HepG2 (cell line): ENCODE measurements around the gene ACADVL. TPM values are rescaled to one million over a fixed set of nuclear protein-coding genes. Genes with fewer than 3 reads are reported as not detected.

ENCODE experiments used
- ATAD3A ChIP-seq: sonication (generic); formaldehyde crosslinking; IDR thresholded peaks from 2 replicates; pipeline ENCODE4 v1.4.0; 2020; ENCODE audit warnings: missing genetic modification reagents
- ELF1 ChIP-seq: sonication (generic); formaldehyde crosslinking; IDR thresholded peaks from 2 replicates; pipeline ENCODE4 v1.4.0; 2020; ENCODE audit warnings: missing genetic modification reagents
- HIVEP1 ChIP-seq: sonication (generic); formaldehyde crosslinking; IDR thresholded peaks from 2 replicates; pipeline ENCODE4 v1.4.0; 2020; ENCODE audit warnings: mild to moderate bottlenecking, missing genetic modification reagents
- NFIB ChIP-seq: sonication (generic); formaldehyde crosslinking; IDR thresholded peaks from 2 replicates; pipeline ENCODE4 v1.9.0; 2021; ENCODE audit warnings: missing genetic modification reagents, mild to moderate bottlenecking, borderline replicate concordance
- NKX3-1 ChIP-seq: sonication (generic); formaldehyde crosslinking; IDR thresholded peaks from 2 replicates; pipeline ENCODE4 v1.5.0; 2020; ENCODE audit warnings: missing genetic modification reagents
- POLR2A ChIP-seq, 2 experiments: IDR thresholded peaks; 2 replicates each; pipeline ENCODE4 v1.6.1; 2011; ENCODE audit warnings: low read depth in 2 of 2, low read length in 2 of 2, mild to moderate bottlenecking in 1 of 2, moderate library complexity in 1 of 2; ENCODE audit not compliant: insufficient read depth in 1 of 2
- WIZ ChIP-seq: sonication (generic); formaldehyde crosslinking; IDR thresholded peaks from 2 replicates; pipeline ENCODE4 v1.5.1; 2020; ENCODE audit warnings: mild to moderate bottlenecking, missing genetic modification reagents
- YEATS4 ChIP-seq: sonication (generic); formaldehyde crosslinking; IDR thresholded peaks from 2 replicates; pipeline ENCODE4 v1.4.0; 2020; ENCODE audit warnings: missing genetic modification reagents, borderline replicate concordance
- ZBTB21 ChIP-seq: sonication (generic); formaldehyde crosslinking; IDR thresholded peaks from 2 replicates; pipeline ENCODE4 v1.4.0; 2020; ENCODE audit warnings: missing genetic modification reagents
- ZBTB3 ChIP-seq: sonication (generic); formaldehyde crosslinking; IDR thresholded peaks from 2 replicates; pipeline ENCODE4 v1.4.0; 2020; ENCODE audit warnings: low read depth, mild to moderate bottlenecking, moderate library complexity, missing genetic modification reagents, borderline replicate concordance
- ZNF207 ChIP-seq: fragments of 450-650 bp; IDR thresholded peaks from 2 replicates; pipeline ENCODE4 v1.6.1; 2016; ENCODE audit warnings: antibody characterized with exemption, borderline replicate concordance
- ZNF556 ChIP-seq: sonication (generic); formaldehyde crosslinking; IDR thresholded peaks from 2 replicates; pipeline ENCODE4 v1.4.0; 2020; ENCODE audit warnings: mild to moderate bottlenecking, missing genetic modification reagents, borderline replicate concordance
- ZNF605 ChIP-seq: sonication (generic); formaldehyde crosslinking; IDR thresholded peaks from 2 replicates; pipeline ENCODE4 v1.8.0; 2022; ENCODE audit warnings: mild to moderate bottlenecking, missing genetic modification reagents
- ZNF777 ChIP-seq: sonication (generic); formaldehyde crosslinking; IDR thresholded peaks from 2 replicates; pipeline ENCODE4 v1.4.0; 2020; ENCODE audit warnings: missing genetic modification reagents
- ZNF839 ChIP-seq: sonication (generic); formaldehyde crosslinking; IDR thresholded peaks from 2 replicates; pipeline ENCODE4 v1.4.0; 2020; ENCODE audit warnings: missing genetic modification reagents, mild to moderate bottlenecking, borderline replicate concordance
- polyA plus RNA-seq, 8 experiments: library from polyadenylated mRNA; depleted of rRNA in 3 of 8; stranded (reverse) in 7 of 8; unstranded in 1 of 8; fragments of >200 nt; fragmentation: Illumina TruSeq in 4 of 8; extraction: Trizol in 4 of 8; gene quantifications; 2 replicates each; pipeline versions ENCODE4 v1.2.1 to v1.2.3, GENCODE V29; 2011 to 2016; ENCODE audit warnings: low read depth in 4 of 8, missing spikeins in 1 of 8, mixed read lengths in 1 of 8; ENCODE audit not compliant: insufficient read depth in 1 of 8
- total RNA-seq, 5 experiments: library from RNA; depleted of rRNA; stranded (reverse); fragments of >200 nt; fragmentation: Illumina TruSeq; extraction: Trizol; gene quantifications; 2 replicates each; pipeline ENCODE4 v1.2.3, GENCODE V29; 2016; ENCODE audit warnings: low read depth in 1 of 5
- TF ChIP-seq, protein P1 (sequence below): sonication (generic); formaldehyde crosslinking; IDR thresholded peaks from 2 replicates; pipeline ENCODE4 v1.4.0; 2020; ENCODE audit warnings: mild to moderate bottlenecking, missing genetic modification reagents
- TF ChIP-seq, protein P2 (sequence below): sonication (generic); formaldehyde crosslinking; IDR thresholded peaks from 2 replicates; pipeline ENCODE4 v1.9.0; 2021; ENCODE audit warnings: missing genetic modification reagents, borderline replicate concordance
- TF ChIP-seq, protein P3 (sequence below): IDR thresholded peaks from 2 replicates; pipeline ENCODE4 v1.6.1; 2018; ENCODE audit warnings: missing genetic modification reagents, mild to moderate bottlenecking, missing compliant biosample characterization
- TF ChIP-seq, protein P4 (sequence below): sonication (generic); formaldehyde crosslinking; IDR thresholded peaks from 2 replicates; pipeline ENCODE4 v1.4.0; 2020; ENCODE audit warnings: mild to moderate bottlenecking, low read depth, missing genetic modification reagents
- TF ChIP-seq, protein P5 (sequence below): sonication (generic); formaldehyde crosslinking; IDR thresholded peaks from 2 replicates; pipeline ENCODE4 v1.5.0; 2020; ENCODE audit warnings: mild to moderate bottlenecking, missing genetic modification reagents, moderate library complexity
- TF ChIP-seq, protein P6 (sequence below): sonication (generic); formaldehyde crosslinking; conservative IDR thresholded peaks from 2 replicates; pipeline ENCODE4 v1.4.0; 2020; ENCODE audit warnings: missing genetic modification reagents

The ACADVL gene
- total and polyA plus RNA-seq, 2 of the 13 experiments (the other 11 are each of a cell fraction or from before 2014, with no cell fraction given), result 219 to 412 TPM

DNA sequence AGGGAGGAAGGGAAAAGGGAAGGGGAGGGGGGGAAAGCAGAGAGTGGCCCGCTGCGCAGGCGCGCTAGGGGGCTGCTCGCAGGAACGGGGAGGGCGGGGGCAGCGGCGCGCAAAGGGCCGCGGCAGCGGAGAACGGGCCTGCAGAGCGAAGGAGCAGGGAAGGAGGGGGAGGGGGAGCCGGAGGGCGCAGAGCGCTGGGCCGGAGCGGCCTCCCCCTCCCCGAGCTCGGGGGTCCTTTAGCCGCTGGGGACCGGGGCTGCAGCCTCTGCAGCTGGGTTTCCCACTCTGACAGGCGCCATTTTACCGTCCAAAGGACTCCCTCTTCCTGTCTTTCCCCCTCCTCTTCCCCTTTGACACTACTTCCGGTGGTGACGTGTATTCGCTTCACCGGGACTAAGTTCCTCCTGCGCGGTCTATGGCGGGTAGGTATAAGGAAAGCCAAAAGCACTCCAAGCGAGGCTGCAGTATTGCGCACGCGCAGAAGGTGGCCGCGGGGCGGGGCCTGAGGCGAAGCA, 32.0 kb downstream of the ACADVL start, which contains the start of gene CTDNEP1 (continued):
- TF ChIP-seq, protein P1, sequence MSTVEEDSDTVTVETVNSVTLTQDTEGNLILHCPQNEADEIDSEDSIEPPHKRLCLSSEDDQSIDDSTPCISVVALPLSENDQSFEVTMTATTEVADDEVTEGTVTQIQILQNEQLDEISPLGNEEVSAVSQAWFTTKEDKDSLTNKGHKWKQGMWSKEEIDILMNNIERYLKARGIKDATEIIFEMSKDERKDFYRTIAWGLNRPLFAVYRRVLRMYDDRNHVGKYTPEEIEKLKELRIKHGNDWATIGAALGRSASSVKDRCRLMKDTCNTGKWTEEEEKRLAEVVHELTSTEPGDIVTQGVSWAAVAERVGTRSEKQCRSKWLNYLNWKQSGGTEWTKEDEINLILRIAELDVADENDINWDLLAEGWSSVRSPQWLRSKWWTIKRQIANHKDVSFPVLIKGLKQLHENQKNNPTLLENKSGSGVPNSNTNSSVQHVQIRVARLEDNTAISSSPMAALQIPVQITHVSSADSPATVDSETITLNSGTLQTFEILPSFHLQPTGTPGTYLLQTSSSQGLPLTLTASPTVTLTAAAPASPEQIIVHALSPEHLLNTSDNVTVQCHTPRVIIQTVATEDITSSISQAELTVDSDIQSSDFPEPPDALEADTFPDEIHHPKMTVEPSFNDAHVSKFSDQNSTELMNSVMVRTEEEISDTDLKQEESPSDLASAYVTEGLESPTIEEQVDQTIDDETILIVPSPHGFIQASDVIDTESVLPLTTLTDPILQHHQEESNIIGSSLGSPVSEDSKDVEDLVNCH, result no peak
- TF ChIP-seq, protein P2, sequence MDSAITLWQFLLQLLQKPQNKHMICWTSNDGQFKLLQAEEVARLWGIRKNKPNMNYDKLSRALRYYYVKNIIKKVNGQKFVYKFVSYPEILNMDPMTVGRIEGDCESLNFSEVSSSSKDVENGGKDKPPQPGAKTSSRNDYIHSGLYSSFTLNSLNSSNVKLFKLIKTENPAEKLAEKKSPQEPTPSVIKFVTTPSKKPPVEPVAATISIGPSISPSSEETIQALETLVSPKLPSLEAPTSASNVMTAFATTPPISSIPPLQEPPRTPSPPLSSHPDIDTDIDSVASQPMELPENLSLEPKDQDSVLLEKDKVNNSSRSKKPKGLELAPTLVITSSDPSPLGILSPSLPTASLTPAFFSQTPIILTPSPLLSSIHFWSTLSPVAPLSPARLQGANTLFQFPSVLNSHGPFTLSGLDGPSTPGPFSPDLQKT (CRISPR knock-in tag), result no peak
- TF ChIP-seq ZNF207, result no peak
- TF ChIP-seq NKX3-1, result 0 out of 2 replicates have a peak, but pooled peaks have one; percentile 33
- TF ChIP-seq POLR2A (IDR thresholded peaks at IDR 0.05; ENCODE audit: insufficient read depth in 1 of 2, low read depth in 2 of 2, low read length in 2 of 2), result peak; percentile 64 to 78; a peak in 3 of 4 replicates
- TF ChIP-seq ZNF605 (CRISPR knock-in tag), result no peak
- TF ChIP-seq, protein P3, sequence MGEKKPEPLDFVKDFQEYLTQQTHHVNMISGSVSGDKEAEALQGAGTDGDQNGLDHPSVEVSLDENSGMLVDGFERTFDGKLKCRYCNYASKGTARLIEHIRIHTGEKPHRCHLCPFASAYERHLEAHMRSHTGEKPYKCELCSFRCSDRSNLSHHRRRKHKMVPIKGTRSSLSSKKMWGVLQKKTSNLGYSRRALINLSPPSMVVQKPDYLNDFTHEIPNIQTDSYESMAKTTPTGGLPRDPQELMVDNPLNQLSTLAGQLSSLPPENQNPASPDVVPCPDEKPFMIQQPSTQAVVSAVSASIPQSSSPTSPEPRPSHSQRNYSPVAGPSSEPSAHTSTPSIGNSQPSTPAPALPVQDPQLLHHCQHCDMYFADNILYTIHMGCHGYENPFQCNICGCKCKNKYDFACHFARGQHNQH (CRISPR knock-in tag), result no peak
- TF ChIP-seq, protein P4, sequence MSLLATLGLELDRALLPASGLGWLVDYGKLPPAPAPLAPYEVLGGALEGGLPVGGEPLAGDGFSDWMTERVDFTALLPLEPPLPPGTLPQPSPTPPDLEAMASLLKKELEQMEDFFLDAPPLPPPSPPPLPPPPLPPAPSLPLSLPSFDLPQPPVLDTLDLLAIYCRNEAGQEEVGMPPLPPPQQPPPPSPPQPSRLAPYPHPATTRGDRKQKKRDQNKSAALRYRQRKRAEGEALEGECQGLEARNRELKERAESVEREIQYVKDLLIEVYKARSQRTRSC (CRISPR knock-in tag), result no peak
- no peak; the same call in 1 of the 2 replicates for TF ChIP-seq HIVEP1 (CRISPR knock-in tag)
- no peak for TF ChIP-seq ATAD3A (CRISPR knock-in tag)
- TF ChIP-seq ZBTB3, result peak; percentile 33; the same call in 1 of the 2 replicates
- TF ChIP-seq ZNF556, result no peak
- TF ChIP-seq ELF1 (CRISPR knock-in tag), result peak; percentile 81
- TF ChIP-seq, protein P5, sequence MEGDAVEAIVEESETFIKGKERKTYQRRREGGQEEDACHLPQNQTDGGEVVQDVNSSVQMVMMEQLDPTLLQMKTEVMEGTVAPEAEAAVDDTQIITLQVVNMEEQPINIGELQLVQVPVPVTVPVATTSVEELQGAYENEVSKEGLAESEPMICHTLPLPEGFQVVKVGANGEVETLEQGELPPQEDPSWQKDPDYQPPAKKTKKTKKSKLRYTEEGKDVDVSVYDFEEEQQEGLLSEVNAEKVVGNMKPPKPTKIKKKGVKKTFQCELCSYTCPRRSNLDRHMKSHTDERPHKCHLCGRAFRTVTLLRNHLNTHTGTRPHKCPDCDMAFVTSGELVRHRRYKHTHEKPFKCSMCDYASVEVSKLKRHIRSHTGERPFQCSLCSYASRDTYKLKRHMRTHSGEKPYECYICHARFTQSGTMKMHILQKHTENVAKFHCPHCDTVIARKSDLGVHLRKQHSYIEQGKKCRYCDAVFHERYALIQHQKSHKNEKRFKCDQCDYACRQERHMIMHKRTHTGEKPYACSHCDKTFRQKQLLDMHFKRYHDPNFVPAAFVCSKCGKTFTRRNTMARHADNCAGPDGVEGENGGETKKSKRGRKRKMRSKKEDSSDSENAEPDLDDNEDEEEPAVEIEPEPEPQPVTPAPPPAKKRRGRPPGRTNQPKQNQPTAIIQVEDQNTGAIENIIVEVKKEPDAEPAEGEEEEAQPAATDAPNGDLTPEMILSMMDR (CRISPR knock-in tag), result no peak
- TF ChIP-seq, protein P6, sequence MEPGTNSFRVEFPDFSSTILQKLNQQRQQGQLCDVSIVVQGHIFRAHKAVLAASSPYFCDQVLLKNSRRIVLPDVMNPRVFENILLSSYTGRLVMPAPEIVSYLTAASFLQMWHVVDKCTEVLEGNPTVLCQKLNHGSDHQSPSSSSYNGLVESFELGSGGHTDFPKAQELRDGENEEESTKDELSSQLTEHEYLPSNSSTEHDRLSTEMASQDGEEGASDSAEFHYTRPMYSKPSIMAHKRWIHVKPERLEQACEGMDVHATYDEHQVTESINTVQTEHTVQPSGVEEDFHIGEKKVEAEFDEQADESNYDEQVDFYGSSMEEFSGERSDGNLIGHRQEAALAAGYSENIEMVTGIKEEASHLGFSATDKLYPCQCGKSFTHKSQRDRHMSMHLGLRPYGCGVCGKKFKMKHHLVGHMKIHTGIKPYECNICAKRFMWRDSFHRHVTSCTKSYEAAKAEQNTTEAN, result no peak
- TF ChIP-seq ZNF777 (CRISPR knock-in tag), result no peak
- 0 out of 2 replicates have a peak, but pooled peaks have one; percentile 37 for TF ChIP-seq WIZ (CRISPR knock-in tag)
- no peak for TF ChIP-seq ZBTB21 (CRISPR knock-in tag)
- no peak for TF ChIP-seq NFIB (CRISPR knock-in tag)
- no peak for TF ChIP-seq YEATS4 (CRISPR knock-in tag)
- no peak for TF ChIP-seq ZNF839
